Psoas muscle (tissue), 8 donors: ENCODE results near the gene PCBP3. TPM values are rescaled to one million over a fixed set of nuclear protein-coding genes. Genes with fewer than 3 reads are reported as not detected.

Experiments
- ATAC-seq, 4 donors: fragments of 200-7000 bp; cut with Tn5 transposase; one replicate each; pipeline ENCODE4 v1.9.1; 2020; ENCODE audit warnings: moderate library complexity in 3 of 4, mild to moderate bottlenecking in 2 of 4
- DNase-seq, 2 donors: peaks; one replicate each; pipeline ENCODE4 v3.0.0-alpha.2; 2020
- H3K27ac ChIP-seq: fragments of 200-600 bp; one replicate; pipeline ENCODE4 v1.8.0; 2022
- H3K27me3 ChIP-seq, 3 donors: fragments of 200-600 bp in 1 of 3; one replicate each; pipeline versions ENCODE4 v1.6.1 to v1.8.0; 2013 to 2022; ENCODE audit warnings: low read length in 2 of 3, mild to moderate bottlenecking in 2 of 3, moderate library complexity in 1 of 3; ENCODE audit not compliant: insufficient read depth in 3 of 3
- H3K36me3 ChIP-seq, 2 donors: fragments of 200-600 bp in 1 of 2; one replicate each; pipeline versions ENCODE4 v1.6.1 to v1.8.0; 2013 to 2022; ENCODE audit warnings: low read depth in 1 of 2, mild to moderate bottlenecking in 1 of 2, moderate library complexity in 1 of 2; ENCODE audit not compliant: insufficient read depth in 1 of 2
- H3K4me1 ChIP-seq: fragments of 200-600 bp; one replicate; pipeline ENCODE4 v1.8.0; 2022
- H3K4me3 ChIP-seq: fragments of 200-600 bp; one replicate; pipeline ENCODE4 v1.8.0; 2022; ENCODE audit warnings: mild to moderate bottlenecking
- H3K9me3 ChIP-seq: fragments of 200-600 bp; one replicate; pipeline ENCODE4 v1.8.0; 2022
- WGBS, 3 donors: extraction: QIAGEN DNeasy Blood & Tissue Kit; methylation state at CpG; one replicate each; pipeline versions ENCODE4 v1.1.6 to v1.1.7; 2013; 5-methylcytosine and 5-hydroxymethylcytosine counted together
- intact Hi-C, 2 donors: fragments of 100-400 bp; cut with DNase I; formaldehyde crosslinking; loops; one replicate each; pipeline versions ENCODE4 v1.11.0 to v1.14.2; 2022
- polyA plus RNA-seq, 3 donors: library from polyadenylated mRNA; stranded (reverse); fragments of 200-250 nt; gene quantifications; one replicate each; pipeline ENCODE4 v1.2.3, GENCODE V29; 2013
- total RNA-seq, 4 donors: library from RNA; stranded (reverse); fragmentation: NEBNext Ultra II Directional in 2 of 4; extraction: Animal tissue kit (Norgen Biotek cat#: 25700) in 2 of 4; gene quantifications; one replicate each; pipeline versions ENCODE4 v1.2.1 to v1.2.4, GENCODE V29; 2021 to 2023
- TF ChIP-seq, protein P1 (sequence below): fragments of 200-600 bp; IDR thresholded peaks from one replicate; pipeline ENCODE4 v1.8.0; 2022; ENCODE audit warnings: antibody characterized with exemption
- donor health status: healthy with polysubstance abuse.
- donor health status: DM: no; HTN: no; CAD: no; lungs with moderate emphysema.
- donor health status: Bipolar disorder and iron deficiency.
- donor health status: healthy.
- donor health status: DM: yes; HTN: yes; CAD: no.
- donor health status: DM: no; HTN: no; CAD: no.
- donor health status: DM: no; HTN: no; CAD: no.
- donor health status: DM: yes; HTN: yes; CAD: no.

The PCBP3 gene
- total and polyA plus RNA-seq, 7 donors = 0.10 to 0.91 (median 0.33) TPM; not detected in 1

DNA sequence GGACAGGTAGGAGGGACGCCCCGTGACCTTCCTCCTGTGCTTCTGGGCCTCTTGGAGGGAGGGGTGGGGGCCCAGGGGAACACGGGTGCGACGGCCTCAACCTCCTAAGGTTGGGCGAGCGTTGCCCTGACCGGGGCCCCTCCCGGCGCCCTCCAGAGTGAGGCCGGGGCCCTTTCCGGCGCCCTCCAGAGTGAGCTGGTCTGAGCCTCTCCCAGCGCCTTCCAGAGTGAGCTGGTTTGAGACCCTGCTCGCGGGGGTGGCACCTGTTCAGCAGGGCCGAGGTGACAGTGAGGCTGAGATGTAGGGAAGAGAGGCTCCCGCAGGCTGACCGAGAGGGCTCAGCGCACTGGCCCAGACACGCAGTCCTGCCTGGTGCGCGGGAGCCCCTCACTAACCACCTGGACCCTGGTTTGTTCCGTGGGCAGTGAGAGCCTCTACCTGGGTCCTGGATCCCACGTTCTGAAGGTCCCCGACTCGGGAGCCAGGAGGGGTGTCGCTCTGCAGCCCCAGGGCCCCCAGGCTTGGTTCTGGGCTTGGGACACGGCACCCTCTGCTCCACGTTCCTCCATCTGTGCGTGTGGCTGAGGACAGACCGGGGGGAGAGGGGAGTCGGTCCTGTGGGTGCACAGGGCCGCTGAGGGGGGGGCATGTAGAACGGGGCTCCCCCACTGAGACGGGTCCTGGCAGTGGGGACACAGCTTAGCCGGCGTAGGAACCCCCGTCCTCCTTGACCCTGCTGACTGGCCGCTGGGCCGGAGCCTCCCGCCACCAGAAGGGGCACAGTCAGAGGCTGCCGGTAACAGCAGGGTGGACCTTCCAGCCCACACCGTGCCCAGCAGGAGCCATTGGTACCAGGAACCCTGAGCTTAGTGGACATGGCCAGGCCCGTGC, 339.5 kb downstream of the PCBP3 start:
- H3K9me3 ChIP-seq = no peaks in the 10 kb centered on the region
- intact Hi-C loops = loop anchor here in 1 of 2 donors (10.0 kb wide), 1 partner anchor 1648 kb away; the partner anchor contains the start of gene CFAP410
- no peaks in the 10 kb centered on the region for H3K4me1 ChIP-seq
- DNase-seq (peak; percentile 17 to 52), ATAC-seq (no peak)
- TF ChIP-seq, protein P1, sequence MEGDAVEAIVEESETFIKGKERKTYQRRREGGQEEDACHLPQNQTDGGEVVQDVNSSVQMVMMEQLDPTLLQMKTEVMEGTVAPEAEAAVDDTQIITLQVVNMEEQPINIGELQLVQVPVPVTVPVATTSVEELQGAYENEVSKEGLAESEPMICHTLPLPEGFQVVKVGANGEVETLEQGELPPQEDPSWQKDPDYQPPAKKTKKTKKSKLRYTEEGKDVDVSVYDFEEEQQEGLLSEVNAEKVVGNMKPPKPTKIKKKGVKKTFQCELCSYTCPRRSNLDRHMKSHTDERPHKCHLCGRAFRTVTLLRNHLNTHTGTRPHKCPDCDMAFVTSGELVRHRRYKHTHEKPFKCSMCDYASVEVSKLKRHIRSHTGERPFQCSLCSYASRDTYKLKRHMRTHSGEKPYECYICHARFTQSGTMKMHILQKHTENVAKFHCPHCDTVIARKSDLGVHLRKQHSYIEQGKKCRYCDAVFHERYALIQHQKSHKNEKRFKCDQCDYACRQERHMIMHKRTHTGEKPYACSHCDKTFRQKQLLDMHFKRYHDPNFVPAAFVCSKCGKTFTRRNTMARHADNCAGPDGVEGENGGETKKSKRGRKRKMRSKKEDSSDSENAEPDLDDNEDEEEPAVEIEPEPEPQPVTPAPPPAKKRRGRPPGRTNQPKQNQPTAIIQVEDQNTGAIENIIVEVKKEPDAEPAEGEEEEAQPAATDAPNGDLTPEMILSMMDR = no peak
- H3K4me3 ChIP-seq = peak overlapping the region; percentile 93
- H3K27me3 ChIP-seq = no peaks in the 10 kb centered on the region
- peaks cover 0 to 34% of the 10 kb centered on the region in 2 donors for H3K36me3 ChIP-seq
- WGBS, 3 donors = 48 to 58% (median 49%) methylated on average over 32 to 45 of the region's 45 CpGs
- peak overlapping the region; percentile 46 for H3K27ac ChIP-seq

DNA sequence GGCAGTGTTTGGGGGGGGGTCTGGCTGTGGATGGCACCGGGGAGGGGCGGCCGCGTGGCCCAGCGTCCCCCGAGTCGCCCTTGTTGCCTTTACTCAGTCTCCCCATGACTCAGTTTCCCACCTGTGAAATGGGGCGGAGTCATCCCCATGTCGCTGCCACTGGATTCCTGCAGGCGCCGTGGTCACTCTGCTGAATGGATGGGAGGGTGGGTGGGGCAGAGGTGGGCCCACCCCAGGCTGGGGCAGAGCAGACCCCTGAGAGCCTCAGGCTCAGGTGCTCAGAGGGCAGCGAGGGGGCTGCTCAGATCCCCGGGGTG, 340.1 kb downstream of the PCBP3 start:
- WGBS, 3 donors = 73 to 86% (median 81%) methylated on average over 5 to 13 of the region's 13 CpGs
- no peaks in the 10 kb centered on the region for H3K27me3 ChIP-seq
- no peak for DNase-seq
- intact Hi-C loops = loop anchor here in 1 of 2 donors (10.0 kb wide), 1 partner anchor 1649 kb away; the partner anchor contains the start of gene CFAP410
- H3K36me3 ChIP-seq = peaks cover 0 to 34% of the 10 kb centered on the region in 2 donors
- no peaks in the 10 kb centered on the region for H3K9me3 ChIP-seq
- TF ChIP-seq, protein P1 = no peak
- no peak for ATAC-seq
- no peaks in the 10 kb centered on the region for H3K4me1 ChIP-seq
- H3K27ac ChIP-seq = no peak overlapping the region
- peak overlapping the region; percentile 93 for H3K4me3 ChIP-seq

DNA sequence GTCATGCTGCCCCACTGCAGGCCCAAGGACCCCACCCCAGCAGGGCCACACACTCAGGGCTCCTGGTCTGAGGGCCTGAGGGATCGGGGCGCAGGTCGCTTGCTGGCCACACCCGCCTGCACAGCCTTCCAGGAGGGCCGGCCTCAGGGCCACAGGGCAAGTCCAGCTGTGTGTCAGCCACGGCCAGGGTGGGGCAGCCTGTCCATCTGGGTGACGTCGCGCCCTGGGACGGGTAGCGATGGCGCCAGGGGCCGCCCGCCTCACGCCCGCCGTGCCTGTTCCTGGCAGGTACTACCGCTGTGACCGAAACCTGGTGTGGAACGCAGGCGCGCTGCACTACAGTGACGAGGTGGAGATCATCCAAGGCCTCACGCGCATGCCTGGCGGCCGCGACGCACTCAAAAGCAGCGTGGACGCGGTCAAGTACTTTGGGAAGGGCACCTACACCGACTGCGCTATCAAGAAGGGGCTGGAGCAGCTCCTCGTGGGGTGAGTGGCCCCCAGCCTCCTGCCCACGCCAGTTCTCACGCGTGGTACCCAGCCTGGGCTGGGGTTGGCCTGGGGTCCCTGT, 340.5 kb downstream of the PCBP3 start:
- ATAC-seq (peak in 3 of 4 donors; percentile 14 to 25 (median 23)), DNase-seq (peak; percentile 75 to 85)
- Histone ChIP-seq H3K9me3 (no peaks in the 10 kb centered on the region), H3K4me1 (no peaks in the 10 kb centered on the region), H3K27me3 (no peaks in the 10 kb centered on the region), H3K36me3 (peaks cover 0 to 34% of the 10 kb centered on the region in 2 donors), H3K4me3 (peak overlapping the region; percentile 93), H3K27ac (no peak overlapping the region)
- 88 to 93% (median 90%) methylated on average over 34 to 38 of the region's 38 CpGs for WGBS, 3 donors
- intact Hi-C loops = loop anchor here in 1 of 2 donors (10.0 kb wide), 1 partner anchor 1649 kb away; the partner anchor contains the start of gene CFAP410
- TF ChIP-seq, protein P1 = no peak

DNA sequence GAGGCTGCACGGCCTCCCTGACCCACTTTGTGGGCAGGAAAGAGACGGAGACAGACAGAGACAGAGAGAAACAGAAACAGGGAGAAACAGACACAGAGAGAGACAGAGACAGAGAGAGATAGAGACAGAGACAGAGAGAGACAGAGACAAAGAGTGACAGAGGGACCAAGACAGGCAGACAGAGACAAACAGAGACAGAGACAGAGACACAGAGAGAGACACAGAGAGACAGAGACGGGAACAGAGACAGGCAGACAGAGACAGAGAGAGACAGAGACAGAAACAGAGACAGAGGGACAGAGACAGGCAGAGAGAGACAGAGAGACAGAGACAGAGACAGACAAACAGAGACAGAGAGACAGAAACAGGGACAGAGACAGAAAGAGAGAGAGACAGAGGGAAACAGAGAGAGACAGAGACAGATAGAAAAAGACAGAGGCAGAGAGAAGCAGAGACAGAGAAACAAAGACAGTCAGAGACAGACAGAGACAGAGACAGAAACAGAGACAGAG, 341.1 kb downstream of the PCBP3 start:
- intact Hi-C loops = loop anchor here in 1 of 2 donors (10.0 kb wide), 1 partner anchor 1650 kb away; the partner anchor contains the start of gene CFAP410

More for the DNA sequence above, 341.1 kb downstream of the PCBP3 start:
- ATAC-seq = no peak
- TF ChIP-seq, protein P1 = no peak
- WGBS, 3 donors = 61 to 75% (median 74%) methylated on average over 3 of the region's 3 CpGs
- no peak overlapping the region for H3K27ac ChIP-seq
- H3K9me3 ChIP-seq = no peaks in the 10 kb centered on the region
- peak overlapping the region; percentile 93 for H3K4me3 ChIP-seq
- H3K27me3 ChIP-seq = no peaks in the 10 kb centered on the region
- no peak for DNase-seq
- no peaks in the 10 kb centered on the region for H3K4me1 ChIP-seq
- H3K36me3 ChIP-seq = peaks cover 0 to 40% of the 10 kb centered on the region in 2 donors
